C4-2B (cell line): ENCODE data around the gene TMEM134.

Source experiments
- ZFX ChIP-seq: fragments of 450-650 bp; IDR thresholded peaks from 2 replicates; pipeline ENCODE4 v1.6.1; 2017
- TF ChIP-seq, protein P1 (sequence below): fragments of 450-650 bp; conservative IDR thresholded peaks from 2 replicates; pipeline ENCODE4 v1.5.1; 2017; ENCODE audit warnings: mild to moderate bottlenecking

GRCh38 chr11:67449116-67449844 lies 19.8 kb downstream of the TMEM134 start:
- TF ChIP-seq, protein P1, sequence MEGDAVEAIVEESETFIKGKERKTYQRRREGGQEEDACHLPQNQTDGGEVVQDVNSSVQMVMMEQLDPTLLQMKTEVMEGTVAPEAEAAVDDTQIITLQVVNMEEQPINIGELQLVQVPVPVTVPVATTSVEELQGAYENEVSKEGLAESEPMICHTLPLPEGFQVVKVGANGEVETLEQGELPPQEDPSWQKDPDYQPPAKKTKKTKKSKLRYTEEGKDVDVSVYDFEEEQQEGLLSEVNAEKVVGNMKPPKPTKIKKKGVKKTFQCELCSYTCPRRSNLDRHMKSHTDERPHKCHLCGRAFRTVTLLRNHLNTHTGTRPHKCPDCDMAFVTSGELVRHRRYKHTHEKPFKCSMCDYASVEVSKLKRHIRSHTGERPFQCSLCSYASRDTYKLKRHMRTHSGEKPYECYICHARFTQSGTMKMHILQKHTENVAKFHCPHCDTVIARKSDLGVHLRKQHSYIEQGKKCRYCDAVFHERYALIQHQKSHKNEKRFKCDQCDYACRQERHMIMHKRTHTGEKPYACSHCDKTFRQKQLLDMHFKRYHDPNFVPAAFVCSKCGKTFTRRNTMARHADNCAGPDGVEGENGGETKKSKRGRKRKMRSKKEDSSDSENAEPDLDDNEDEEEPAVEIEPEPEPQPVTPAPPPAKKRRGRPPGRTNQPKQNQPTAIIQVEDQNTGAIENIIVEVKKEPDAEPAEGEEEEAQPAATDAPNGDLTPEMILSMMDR, result no peak
- no peak for TF ChIP-seq ZFX
